Naive thymus-derived CD4-positive, alpha-beta T cell (primary cell): ENCODE measurements around the gene P2RY1. TPM values are rescaled to one million over a fixed set of nuclear protein-coding genes. Genes with fewer than 3 reads are reported as not detected.
A peak's percentile ranks its signal among the peaks of the same experiment; 100 is the strongest.

ENCODE experiments used
- ATAC-seq: fragments of 150-1000 bp; cut with Tn5 transposase; 2 replicates; pipeline ENCODE4 v1.10.0; 2021; ENCODE audit warnings: mild to moderate bottlenecking, moderate library complexity
- CTCF ChIA-PET: fragments of 350-600 bp; sonication (Branson Sonifier 250); formaldehyde crosslinking; loops from one replicate; lab custom pipeline; 2021; ENCODE audit warnings: antibody characterized with exemption; lab: Charles Lee
- POLR2A ChIA-PET: fragments of 350-600 bp; sonication (Branson Sonifier 250); formaldehyde crosslinking; loops from one replicate; lab custom pipeline; 2021; ENCODE audit warnings: antibody characterized with exemption, inconsistent platforms; lab: Charles Lee
- DNase-seq, 9 donors: peaks; one replicate each; pipeline versions ENCODE4 v3.0.0 to v3.0.0-alpha.2; 2020 to 2022; ENCODE audit warnings: mixed read lengths in 1 of 9
- H3K27ac ChIP-seq: one replicate; pipeline ENCODE4 v1.7.0; 2013; ENCODE audit warnings: mild to moderate bottlenecking, low read depth, low read length, moderate library complexity
- H3K27me3 ChIP-seq, 2 donors: one replicate each; pipeline ENCODE4 v1.7.0; 2013; ENCODE audit warnings: low read length in 2 of 2, mild to moderate bottlenecking in 2 of 2, moderate library complexity in 2 of 2; ENCODE audit not compliant: control insufficient read depth in 2 of 2, insufficient read depth in 2 of 2
- H3K36me3 ChIP-seq, 3 experiments: 1 replicate in 2 of 3; 2 replicates in 1 of 3; pipeline ENCODE4 v1.7.0; 2013; ENCODE audit warnings: low read length in 3 of 3, mild to moderate bottlenecking in 3 of 3, moderate library complexity in 1 of 3; ENCODE audit not compliant: insufficient read depth in 3 of 3, control insufficient read depth in 2 of 3
- H3K4me1 ChIP-seq, 2 donors: one replicate each; pipeline ENCODE4 v1.7.0; 2013; ENCODE audit warnings: low read length in 2 of 2, mild to moderate bottlenecking in 2 of 2, moderate library complexity in 1 of 2; ENCODE audit not compliant: control insufficient read depth in 2 of 2, insufficient read depth in 2 of 2
- H3K4me3 ChIP-seq: 2 replicates; pipeline ENCODE4 v1.7.0; 2013; ENCODE audit warnings: mild to moderate bottlenecking, low read length
- H3K9me3 ChIP-seq, 3 experiments: 1 replicate in 2 of 3; 2 replicates in 1 of 3; pipeline ENCODE4 v1.7.0; 2013; ENCODE audit warnings: low read length in 3 of 3; ENCODE audit not compliant: control insufficient read depth in 2 of 3
- H3K27ac Mint-ChIP-seq, 9 donors: one replicate each; pipeline ENCODE4 v1.8.0; 2020 to 2022; ENCODE audit warnings: mixed read lengths in 9 of 9, mild to moderate bottlenecking in 8 of 9, moderate library complexity in 5 of 9, inconsistent platforms in 2 of 9
- H3K27me3 Mint-ChIP-seq, 5 donors: one replicate each; pipeline ENCODE4 v1.8.0; 2021 to 2022; ENCODE audit warnings: mixed read lengths in 5 of 5, mild to moderate bottlenecking in 1 of 5
- H3K36me3 Mint-ChIP-seq, 5 donors: one replicate each; pipeline ENCODE4 v1.8.0; 2020 to 2022; ENCODE audit warnings: mixed read lengths in 5 of 5, mild to moderate bottlenecking in 3 of 5, inconsistent platforms in 1 of 5
- H3K4me1 Mint-ChIP-seq, 7 donors: one replicate each; pipeline ENCODE4 v1.8.0; 2020 to 2022; ENCODE audit warnings: mixed read lengths in 7 of 7, mild to moderate bottlenecking in 3 of 7, inconsistent platforms in 1 of 7
- H3K4me3 Mint-ChIP-seq, 10 donors: one replicate each; pipeline ENCODE4 v1.8.0; 2020 to 2022; ENCODE audit warnings: mild to moderate bottlenecking in 10 of 10, mixed read lengths in 10 of 10, moderate library complexity in 6 of 10, inconsistent platforms in 2 of 10
- H3K9me3 Mint-ChIP-seq, 11 donors: one replicate each; pipeline ENCODE4 v1.8.0; 2020 to 2022; ENCODE audit warnings: mixed read lengths in 11 of 11, mild to moderate bottlenecking in 4 of 11, inconsistent platforms in 1 of 11, moderate library complexity in 1 of 11
- intact Hi-C, 2 donors: fragments of 100-400 bp; cut with micrococcal nuclease; formaldehyde crosslinking; loops; one replicate each; pipeline ENCODE4 v1.15.1; 2023
- polyA plus RNA-seq, 2 donors: library from polyadenylated mRNA; unstranded; fragments of 300-500 nt; fragmentation: Illumina TruSeq; gene quantifications; one replicate each; pipeline ENCODE4 v1.2.3, GENCODE V29; 2021
- total RNA-seq, 6 experiments: library from RNA in 5 of 6; stranded (reverse) in 5 of 6; gene quantifications; 1 replicate in 5 of 6; 2 replicates in 1 of 6; pipeline ENCODE4 v1.2.3 and lab custom pipeline; 2021 to 2026

P2RY1 gene, protein sequence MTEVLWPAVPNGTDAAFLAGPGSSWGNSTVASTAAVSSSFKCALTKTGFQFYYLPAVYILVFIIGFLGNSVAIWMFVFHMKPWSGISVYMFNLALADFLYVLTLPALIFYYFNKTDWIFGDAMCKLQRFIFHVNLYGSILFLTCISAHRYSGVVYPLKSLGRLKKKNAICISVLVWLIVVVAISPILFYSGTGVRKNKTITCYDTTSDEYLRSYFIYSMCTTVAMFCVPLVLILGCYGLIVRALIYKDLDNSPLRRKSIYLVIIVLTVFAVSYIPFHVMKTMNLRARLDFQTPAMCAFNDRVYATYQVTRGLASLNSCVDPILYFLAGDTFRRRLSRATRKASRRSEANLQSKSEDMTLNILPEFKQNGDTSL
- 1 to 10 TPM in 1 of 5 experiments, under 1 TPM in 4; 0.08 to 1.2 (median 0.29) TPM for total RNA-seq
- under 1 TPM in 1 of 2 donors, not detected in 1; 0.05 TPM for polyA plus RNA-seq
- total RNA-seq (lab: John Stamatoyannopoulos, UW) = not detected

DNA sequence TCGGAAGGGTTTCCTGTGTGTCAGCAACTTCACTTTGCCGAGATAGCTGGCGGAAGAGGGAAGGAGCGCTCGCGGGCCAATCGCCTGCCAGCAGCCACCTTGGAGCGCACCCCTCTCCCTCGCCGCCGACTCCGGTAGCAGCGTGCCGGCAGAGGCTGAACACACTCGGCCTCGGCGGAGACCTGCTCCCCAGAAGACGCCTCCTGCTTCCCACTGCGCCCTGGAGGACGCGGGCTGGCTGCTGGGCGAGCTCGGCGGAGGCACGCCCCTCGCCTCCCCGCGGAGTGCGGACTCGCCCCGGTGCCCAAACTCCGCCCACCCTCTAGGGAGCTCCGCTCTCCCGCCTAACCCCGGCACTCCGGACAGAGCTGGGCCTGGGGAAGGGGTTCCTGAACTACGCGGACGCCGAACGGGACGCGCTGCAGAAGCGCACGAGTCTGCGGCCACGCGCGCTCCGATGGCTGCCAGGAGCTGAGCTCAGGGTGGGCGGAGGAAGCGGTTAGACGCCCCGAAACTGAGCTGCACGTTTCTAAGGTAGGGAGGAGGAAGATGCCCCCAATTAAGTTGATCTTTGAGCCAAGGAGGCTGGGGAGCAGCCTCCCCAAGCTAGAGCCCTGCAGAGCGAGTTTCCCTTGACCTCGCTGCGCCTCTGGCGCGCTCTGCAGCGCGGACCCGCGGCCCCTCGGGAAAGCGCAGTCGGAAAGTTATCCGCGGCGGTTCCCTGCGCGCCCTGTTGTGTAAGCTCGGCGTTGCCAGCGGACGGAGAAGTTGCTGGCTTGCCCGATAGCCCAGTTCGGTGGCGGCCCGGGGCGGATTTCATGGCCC, at the start of gene P2RY1:
Gene P2RY1 (plus strand): TSS at position 356 of the 825 bp plus-strand sequence. CDS start 652 bp downstream, outside the sequence.
- ChIA-PET POLR2A (no interaction called here), CTCF (interaction anchor here (0.6 kb wide), 1 partner anchor 190 kb away, joined by 5 read pairs; no protein-coding TSS in a partner anchor)
- Histone ChIP-seq H3K36me3 (no peaks in the 10 kb centered on the region), H3K4me1 (no peaks in the 10 kb centered on the region), H3K27ac (no peak within 1 kb of the TSS), H3K27me3 (peaks cover 0 to 3% of the 10 kb centered on the region in 2 donors), H3K9me3 (no peaks in the 10 kb centered on the region), H3K4me3 (no peak within 1 kb of the TSS)
- peaks cover 6 to 24% (median 16%) of the 10 kb centered on the region in 7 donors for H3K4me1 Mint-ChIP-seq
- H3K27ac Mint-ChIP-seq = peak within 1 kb of the TSS in 1 of 9 donors; percentile 58
- H3K9me3 Mint-ChIP-seq = no peaks in the 10 kb centered on the region
- peak within 1 kb of the TSS; percentile 71 to 89 (median 82) for H3K4me3 Mint-ChIP-seq
- H3K36me3 Mint-ChIP-seq = peaks cover 0 to 8% (median 0%) of the 10 kb centered on the region in 5 donors
- intact Hi-C loops = no loop called here
- peak; percentile 79 for ATAC-seq
- peaks cover 26 to 64% (median 58%) of the 10 kb centered on the region in 5 donors for H3K27me3 Mint-ChIP-seq
- peak in 4 of 9 donors; percentile 1 to 51 (median 10) for DNase-seq

DNA sequence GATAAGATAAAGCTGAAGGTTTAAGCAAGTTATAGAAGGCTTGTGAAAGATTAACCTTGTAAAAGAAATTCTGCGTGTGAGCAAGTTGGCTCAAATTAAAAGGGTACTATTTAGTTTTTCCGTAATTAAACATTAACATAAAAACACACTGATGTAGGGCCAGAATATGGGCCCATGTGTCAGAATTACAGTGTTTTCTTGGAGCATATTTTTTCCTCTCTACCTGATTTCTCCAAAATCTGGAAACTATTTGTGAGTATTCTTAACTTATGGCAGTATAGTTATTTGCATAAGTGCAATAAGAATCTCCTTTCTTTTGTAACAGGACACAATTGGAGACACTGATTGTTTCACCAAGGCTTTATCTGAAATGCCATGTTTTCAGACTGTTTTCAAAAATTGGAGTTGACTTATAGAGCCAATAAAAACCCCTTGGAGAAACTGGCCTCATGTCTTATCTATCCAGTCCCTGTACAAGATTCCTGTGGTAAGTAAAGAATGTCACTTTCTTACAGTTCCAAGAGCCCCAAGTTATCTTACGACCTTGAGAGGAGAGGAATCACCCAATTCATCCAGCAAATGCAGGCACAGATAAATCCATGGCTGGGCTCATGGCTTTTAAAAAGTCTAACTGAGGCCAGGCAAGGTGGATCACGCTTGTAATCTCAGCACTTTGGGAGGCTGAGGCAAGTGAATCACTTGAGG, 47.8 kb upstream of the P2RY1 start:
- H3K9me3 Mint-ChIP-seq = peaks cover 0 to 20% (median 3%) of the 10 kb centered on the region in 11 donors
- H3K9me3 ChIP-seq = no peaks in the 10 kb centered on the region
- H3K4me3 ChIP-seq = no peak overlapping the region
- no peaks in the 10 kb centered on the region for H3K4me1 Mint-ChIP-seq
- DNase-seq (no peak), ATAC-seq (no peak)
- H3K36me3 Mint-ChIP-seq = no peaks in the 10 kb centered on the region
- CTCF ChIA-PET = no interaction called here
- H3K27me3 Mint-ChIP-seq = peaks cover 0 to 9% (median 0%) of the 10 kb centered on the region in 5 donors
- no peak overlapping the region for H3K27ac Mint-ChIP-seq
- no peak overlapping the region for H3K27ac ChIP-seq
- POLR2A ChIA-PET = no interaction called here
- H3K36me3 ChIP-seq = no peaks in the 10 kb centered on the region
- no peaks in the 10 kb centered on the region for H3K27me3 ChIP-seq
- H3K4me3 Mint-ChIP-seq = no peak overlapping the region
- no peaks in the 10 kb centered on the region for H3K4me1 ChIP-seq
- intact Hi-C loops = no loop called here

DNA sequence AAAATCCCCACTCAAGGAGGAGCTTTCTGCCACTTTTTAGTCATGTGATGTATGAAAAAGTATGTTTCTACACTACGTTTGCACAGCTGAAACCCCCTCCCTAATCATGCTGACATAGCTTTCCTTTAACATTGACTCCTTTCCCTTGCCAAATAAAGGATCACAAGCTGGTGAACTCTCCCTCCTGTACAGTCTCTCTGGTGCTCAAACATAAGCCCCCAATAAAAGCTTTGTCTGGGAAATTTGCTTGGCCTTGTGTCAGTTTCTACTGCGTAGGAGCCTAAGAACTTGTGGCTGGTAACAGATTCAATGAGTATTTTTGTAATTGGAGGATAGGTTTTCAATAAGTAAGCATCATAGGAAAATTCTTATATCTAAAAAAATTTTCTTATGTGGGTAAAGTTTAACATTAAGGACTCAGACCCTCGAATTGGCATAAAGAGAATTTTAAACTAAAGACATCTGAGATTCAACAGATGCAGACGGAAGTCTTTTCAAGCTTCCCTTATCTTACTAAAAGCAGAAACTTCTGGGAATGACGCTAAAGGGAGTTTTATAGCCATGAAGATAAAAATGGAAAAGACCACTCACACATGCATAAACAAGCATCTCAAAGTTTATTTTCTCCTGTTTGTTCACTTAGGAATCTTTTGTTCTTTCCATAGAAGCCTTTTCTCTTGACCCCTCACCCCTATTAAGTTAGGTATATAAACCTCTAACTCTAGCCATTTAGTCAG, 44.1 kb upstream of the P2RY1 start:
- no peak for ATAC-seq
- H3K4me3 Mint-ChIP-seq = no peak overlapping the region
- peaks cover 0 to 5% (median 0%) of the 10 kb centered on the region in 5 donors for H3K27me3 Mint-ChIP-seq
- no peaks in the 10 kb centered on the region for H3K9me3 ChIP-seq
- DNase-seq = no peak
- H3K4me3 ChIP-seq = no peak overlapping the region
- no peaks in the 10 kb centered on the region for H3K4me1 Mint-ChIP-seq
- H3K27me3 ChIP-seq = no peaks in the 10 kb centered on the region
- no peak overlapping the region for H3K27ac Mint-ChIP-seq
- peaks cover 0 to 17% (median 2%) of the 10 kb centered on the region in 11 donors for H3K9me3 Mint-ChIP-seq
- ChIA-PET POLR2A (no interaction called here), CTCF (no interaction called here)
- H3K36me3 ChIP-seq = no peaks in the 10 kb centered on the region
- intact Hi-C loops = loop anchor here in 1 of 2 donors (10.0 kb wide), 1 partner anchor 644 kb away; no protein-coding TSS in a partner anchor
- no peaks in the 10 kb centered on the region for H3K36me3 Mint-ChIP-seq
- no peak overlapping the region for H3K27ac ChIP-seq
- H3K4me1 ChIP-seq = no peaks in the 10 kb centered on the region

DNA sequence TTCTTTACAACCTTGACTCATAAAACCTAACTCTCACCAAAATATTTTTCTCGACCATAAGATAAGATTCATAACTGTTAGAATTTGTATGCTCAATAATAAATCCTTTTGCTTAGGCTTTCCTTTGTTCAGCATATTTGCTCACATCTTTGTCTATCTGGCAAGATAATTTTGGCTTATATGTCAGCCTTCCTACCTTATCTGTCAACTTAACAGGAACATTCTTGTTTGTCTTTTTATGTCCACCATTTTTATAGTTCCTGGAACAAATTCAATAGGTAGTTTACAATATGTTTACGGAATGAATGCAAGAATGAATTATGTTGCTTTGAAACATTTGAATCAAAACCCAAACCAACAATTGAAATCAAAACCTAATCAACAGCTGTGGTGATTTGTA, 41.0 kb upstream of the P2RY1 start:
- Mint-ChIP-seq H3K4me1 (peaks cover 0 to 12% (median 3%) of the 10 kb centered on the region in 7 donors), H3K27ac (no peak overlapping the region), H3K36me3 (no peaks in the 10 kb centered on the region), H3K9me3 (peaks cover 0 to 7% (median under 1%) of the 10 kb centered on the region in 11 donors), H3K4me3 (no peak overlapping the region), H3K27me3 (peaks cover 0 to 5% (median under 1%) of the 10 kb centered on the region in 5 donors)
- H3K27ac ChIP-seq = no peak overlapping the region
- no peak overlapping the region for H3K4me3 ChIP-seq
- H3K9me3 ChIP-seq = no peaks in the 10 kb centered on the region
- ChIA-PET POLR2A (no interaction called here), CTCF (no interaction called here)
- no peaks in the 10 kb centered on the region for H3K4me1 ChIP-seq
- H3K36me3 ChIP-seq = no peaks in the 10 kb centered on the region
- ATAC-seq (no peak), DNase-seq (no peak)
- intact Hi-C loops = loop anchor here in 1 of 2 donors (10.0 kb wide), 1 partner anchor 641 kb away; no protein-coding TSS in a partner anchor
- no peaks in the 10 kb centered on the region for H3K27me3 ChIP-seq

DNA sequence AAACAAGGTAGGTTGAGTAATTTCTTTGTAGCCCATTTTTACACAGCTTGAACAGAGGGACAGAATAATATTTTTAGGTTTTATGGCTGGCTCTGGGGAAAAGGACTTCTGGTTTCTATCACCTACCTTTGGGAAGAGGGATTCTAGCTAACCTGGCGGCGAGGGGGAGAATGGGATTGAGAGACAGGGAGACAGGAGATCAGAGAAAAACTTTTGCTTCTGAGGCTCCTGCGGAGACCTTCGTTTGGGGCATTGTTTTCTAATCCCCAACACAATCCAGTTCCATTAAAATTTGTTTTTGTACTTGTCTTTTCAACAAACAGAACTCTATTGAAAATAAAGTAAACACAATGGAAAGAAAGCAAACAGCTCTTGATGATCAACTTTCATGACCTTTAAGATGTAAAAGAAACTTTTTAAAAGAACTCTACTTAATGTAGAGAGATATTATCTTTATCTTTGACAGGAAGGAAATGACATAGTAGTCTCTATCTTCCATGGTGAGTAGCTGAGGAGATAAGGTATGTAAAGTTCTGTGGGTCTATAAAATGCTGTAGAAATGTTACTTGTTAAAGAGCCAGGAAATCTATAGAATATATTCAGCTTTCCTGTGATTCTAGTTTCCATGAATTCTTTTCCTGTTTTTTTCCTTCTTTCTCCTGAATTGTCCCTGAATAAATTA, 37.0 kb upstream of the P2RY1 start:
- Mint-ChIP-seq H3K36me3 (no peaks in the 10 kb centered on the region), H3K27me3 (peaks cover 0 to 2% (median 0%) of the 10 kb centered on the region in 5 donors), H3K9me3 (peaks cover 0 to 7% (median 0%) of the 10 kb centered on the region in 11 donors), H3K4me1 (peaks cover 0 to 12% (median 3%) of the 10 kb centered on the region in 7 donors), H3K4me3 (peak overlapping the region in 2 of 10 donors; percentile 2 to 19), H3K27ac (peak overlapping the region in 1 of 9 donors; percentile 28)
- ChIA-PET CTCF (interaction anchor here (0.6 kb wide), 1 partner anchor 1224 kb away, joined by 6 read pairs; no protein-coding TSS in a partner anchor), POLR2A (no interaction called here)
- H3K27ac ChIP-seq = no peak overlapping the region
- DNase-seq (no peak), ATAC-seq (no peak)
- H3K27me3 ChIP-seq = no peaks in the 10 kb centered on the region
- no peaks in the 10 kb centered on the region for H3K4me1 ChIP-seq
- no peaks in the 10 kb centered on the region for H3K9me3 ChIP-seq
- H3K36me3 ChIP-seq = no peaks in the 10 kb centered on the region
- intact Hi-C loops = loop anchor here in 1 of 2 donors (10.0 kb wide), 1 partner anchor 637 kb away; no protein-coding TSS in a partner anchor
- H3K4me3 ChIP-seq = no peak overlapping the region
